GM18511 (cell line): ENCODE measurements around the gene HMSD.
"Not testable (repeated sequence)": the region's sequence is repeated elsewhere in the genome, so short reads cannot be mapped to it uniquely, and the experiment has no call there.

Experiments
- ATAC-seq: cut with Tn5 transposase; IDR thresholded peaks from one replicate; pipeline ENCODE4 v1.9.1; 2021; ENCODE audit warnings: mild to moderate bottlenecking, moderate library complexity; ENCODE audit not compliant: unreplicated experiment

Gene HMSD

GRCh38 chr18:63949068-63949737 lies at the start of gene HMSD:
HMSD (plus strand) TSS chr18:63949301; CDS start chr18:63953456, 4,155 bp downstream.
- ATAC-seq = peak; percentile 85

- no peak for ATAC-seq
Measured at GRCh38 chr18:63903851-63904570, 45.1 kb upstream of the HMSD start.

GRCh38 chr18:63904694-63905093 lies 44.4 kb upstream of the HMSD start:
- no peak for ATAC-seq

GRCh38 chr18:63905361-63905760 lies 43.7 kb upstream of the HMSD start:
- ATAC-seq = no peak

- no peak for ATAC-seq
Measured at GRCh38 chr18:63906056-63906455, 43.0 kb upstream of the HMSD start.

GRCh38 chr18:63907664-63908063 lies 41.4 kb upstream of the HMSD start, which contains the start of gene SERPINB10:
SERPINB10 (plus strand) TSS chr18:63907958; CDS start chr18:63915511, 7,553 bp downstream.
- ATAC-seq = peak; percentile 63

- no peak for ATAC-seq
Measured at GRCh38 chr18:63908858-63909257, 40.2 kb upstream of the HMSD start.

GRCh38 chr18:63909870-63910269 lies 39.2 kb upstream of the HMSD start:
- peak; percentile 67 for ATAC-seq

GRCh38 chr18:63917817-63918216 lies 31.3 kb upstream of the HMSD start:
- no peak for ATAC-seq

- no peak for ATAC-seq
Measured at GRCh38 chr18:63922049-63922448, 27.1 kb upstream of the HMSD start.

- ATAC-seq = no peak
Measured at GRCh38 chr18:63924551-63924950, 24.6 kb upstream of the HMSD start.

- no peak for ATAC-seq
Measured at GRCh38 chr18:63928331-63928730, 20.8 kb upstream of the HMSD start.

- not testable (repeated sequence) for ATAC-seq
Measured at GRCh38 chr18:63929369-63929768, 19.7 kb upstream of the HMSD start.

- ATAC-seq = no peak
Measured at GRCh38 chr18:63930773-63931354, 18.2 kb upstream of the HMSD start.

- peak; percentile 99 for ATAC-seq
Measured at GRCh38 chr18:63936156-63936931, 12.8 kb upstream of the HMSD start.

GRCh38 chr18:63936932-63937393 lies 12.1 kb upstream of the HMSD start:
- no peak for ATAC-seq

GRCh38 chr18:63940008-63940407 lies 9.1 kb upstream of the HMSD start:
- ATAC-seq = no peak

GRCh38 chr18:63940543-63941050 lies 8.5 kb upstream of the HMSD start:
- not testable (repeated sequence) for ATAC-seq

- no peak for ATAC-seq
Measured at GRCh38 chr18:63947051-63947790, 1.9 kb upstream of the HMSD start.

GRCh38 chr18:63951302-63951705 lies 2.2 kb downstream of the HMSD start:
- ATAC-seq = peak; percentile 58
